GM21737 (cell line): ENCODE measurements around the gene LRRC71.

Experiments used
- ATAC-seq: cut with Tn5 transposase; IDR thresholded peaks from one replicate; pipeline ENCODE4 v1.9.1; 2021; ENCODE audit warnings: mild to moderate bottlenecking, moderate library complexity; ENCODE audit not compliant: unreplicated experiment

LRRC71 gene

GRCh38 chr1:156945881-156946661 lies 25.6 kb downstream of the LRRC71 start:
- no peak for ATAC-seq

- ATAC-seq, result no peak
Observed at GRCh38 chr1:156947127-156947526, 26.7 kb downstream of the LRRC71 start.

GRCh38 chr1:156947818-156948525 lies 27.5 kb downstream of the LRRC71 start:
- no peak for ATAC-seq

- ATAC-seq, result no peak
Observed at GRCh38 chr1:156948708-156949107, 28.3 kb downstream of the LRRC71 start.

- ATAC-seq, result no peak
Observed at GRCh38 chr1:156949127-156949526, 28.7 kb downstream of the LRRC71 start.

- ATAC-seq, result no peak
Observed at GRCh38 chr1:156951371-156951770, 30.9 kb downstream of the LRRC71 start.

GRCh38 chr1:156953571-156953970 lies 33.1 kb downstream of the LRRC71 start:
- no peak for ATAC-seq

- ATAC-seq, result no peak
Observed at GRCh38 chr1:156956333-156956732, 35.9 kb downstream of the LRRC71 start.

GRCh38 chr1:156957634-156958033 lies 37.2 kb downstream of the LRRC71 start:
- no peak for ATAC-seq

- no peak for ATAC-seq
Observed at GRCh38 chr1:156958247-156958714, 37.8 kb downstream of the LRRC71 start.

GRCh38 chr1:156959414-156959813 lies 39.0 kb downstream of the LRRC71 start:
- ATAC-seq, result no peak

- no peak for ATAC-seq
Observed at GRCh38 chr1:156959925-156960324, 39.5 kb downstream of the LRRC71 start.

- no peak for ATAC-seq
Observed at GRCh38 chr1:156961709-156962108, 41.3 kb downstream of the LRRC71 start.

GRCh38 chr1:156963621-156964020 lies 43.2 kb downstream of the LRRC71 start:
- ATAC-seq, result no peak

- ATAC-seq, result no peak
Observed at GRCh38 chr1:156964441-156964840, 44.0 kb downstream of the LRRC71 start.

GRCh38 chr1:156969496-156969895 lies 49.1 kb downstream of the LRRC71 start:
- ATAC-seq, result no peak

- no peak for ATAC-seq
Observed at GRCh38 chr1:156970017-156970416, 49.6 kb downstream of the LRRC71 start.

- no peak for ATAC-seq
Observed at GRCh38 chr1:156973417-156973816, 53.0 kb downstream of the LRRC71 start.

- no peak for ATAC-seq
Observed at GRCh38 chr1:156975084-156975483, 54.7 kb downstream of the LRRC71 start.

- ATAC-seq, result no peak
Observed at GRCh38 chr1:156980551-156980950, 60.1 kb downstream of the LRRC71 start.
